Neuronal stem cell (in vitro differentiated cells): ENCODE measurements around the gene OSTF1.
A peak's percentile ranks its signal among the peaks of the same experiment; 100 is the strongest.

Experiments used
- DNase-seq: peaks from one replicate; pipeline ENCODE4 v3.0.0-alpha.2; 2013; ENCODE audit warnings: low spot score
- H2AFZ ChIP-seq: one replicate; pipeline ENCODE4 v1.6.1; 2013; ENCODE audit warnings: mild to moderate bottlenecking, low read length, inconsistent platforms
- H2AK5ac ChIP-seq: 2 replicates; pipeline ENCODE4 v1.6.1; 2013; ENCODE audit warnings: low read depth, mild to moderate bottlenecking, inconsistent platforms, low read length, moderate library complexity, mixed read lengths
- H2BK120ac ChIP-seq: 2 replicates; pipeline ENCODE4 v1.6.1; 2013; ENCODE audit warnings: low read depth, mild to moderate bottlenecking, inconsistent platforms, low read length, moderate library complexity, mixed read lengths
- H2BK12ac ChIP-seq: one replicate; pipeline ENCODE4 v1.6.1; 2013; ENCODE audit warnings: low read length, inconsistent platforms
- H2BK15ac ChIP-seq: 2 replicates; pipeline ENCODE4 v1.6.1; 2013; ENCODE audit warnings: mild to moderate bottlenecking, low read length, inconsistent platforms, mixed read lengths
- H2BK5ac ChIP-seq: one replicate; pipeline ENCODE4 v1.6.1; 2013; ENCODE audit warnings: inconsistent platforms, mild to moderate bottlenecking, low read length, moderate library complexity
- H3K14ac ChIP-seq: one replicate; pipeline ENCODE4 v1.6.1; 2013; ENCODE audit warnings: low read length, inconsistent platforms
- H3K18ac ChIP-seq: 2 replicates; pipeline ENCODE4 v1.6.1; 2013; ENCODE audit warnings: low read length, inconsistent platforms
- H3K23ac ChIP-seq: 2 replicates; pipeline ENCODE4 v1.6.1; 2013; ENCODE audit warnings: low read depth, mild to moderate bottlenecking, mixed read lengths, low read length, inconsistent platforms; ENCODE audit not compliant: poor library complexity
- H3K27ac ChIP-seq: replicated peaks from 3 replicates; pipeline ENCODE4 v1.5.1; 2013; ENCODE audit warnings: low read length, inconsistent platforms
- H3K27me3 ChIP-seq, 3 experiments: 2 replicates each; pipeline ENCODE4 v1.6.1; 2013; ENCODE audit warnings: low read length in 3 of 3, mild to moderate bottlenecking in 2 of 3, inconsistent platforms in 1 of 3, low read depth in 1 of 3, mixed read lengths in 1 of 3, moderate library complexity in 1 of 3; ENCODE audit not compliant: control insufficient read depth in 3 of 3, insufficient read depth in 3 of 3
- H3K36me3 ChIP-seq, 2 donors: replicated peaks in 1 of 2; 2 replicates each; pipeline ENCODE4 v1.6.1; 2013; ENCODE audit warnings: low read length in 2 of 2; ENCODE audit not compliant: control insufficient read depth in 2 of 2, insufficient read depth in 2 of 2
- H3K4ac ChIP-seq: 2 replicates; pipeline ENCODE4 v1.6.1; 2013; ENCODE audit warnings: inconsistent platforms, mild to moderate bottlenecking, low read length, moderate library complexity
- H3K4me1 ChIP-seq, 2 donors: 1 replicate in 1 of 2; 2 replicates in 1 of 2; pipeline ENCODE4 v1.6.1; 2013; ENCODE audit warnings: low read length in 2 of 2, low read depth in 1 of 2; ENCODE audit not compliant: control insufficient read depth in 2 of 2, insufficient read depth in 1 of 2
- H3K4me2 ChIP-seq: one replicate; pipeline ENCODE4 v1.6.1; 2013; ENCODE audit warnings: mild to moderate bottlenecking, low read length, inconsistent platforms; ENCODE audit not compliant: insufficient read depth, poor library complexity, severe bottlenecking
- H3K4me3 ChIP-seq, 2 donors: 2 replicates each; pipeline ENCODE4 v1.5.1; 2013; ENCODE audit warnings: low read length in 2 of 2, mild to moderate bottlenecking in 2 of 2, inconsistent platforms in 1 of 2, moderate library complexity in 1 of 2
- H3K79me1 ChIP-seq: one replicate; pipeline ENCODE4 v1.6.1; 2013; ENCODE audit warnings: low read depth, mild to moderate bottlenecking, inconsistent platforms, low read length, moderate library complexity
- H3K9ac ChIP-seq: one replicate; pipeline ENCODE4 v1.6.1; 2013; ENCODE audit warnings: mild to moderate bottlenecking, low read depth, low read length, inconsistent platforms; ENCODE audit not compliant: poor library complexity
- H3K9me3 ChIP-seq, 2 donors: replicated peaks in 1 of 2; 2 replicates each; pipeline versions ENCODE3 to v1.6.1; 2013; ENCODE audit warnings: low read length in 2 of 2, mild to moderate bottlenecking in 2 of 2, inconsistent platforms in 1 of 2, low read depth in 1 of 2, mixed read lengths in 1 of 2, moderate library complexity in 1 of 2; ENCODE audit not compliant: control insufficient read depth in 2 of 2, insufficient read depth in 1 of 2
- H4K8ac ChIP-seq: one replicate; pipeline ENCODE4 v1.6.1; 2013; ENCODE audit warnings: low read depth, mild to moderate bottlenecking, inconsistent platforms, low read length, moderate library complexity
- H4K91ac ChIP-seq: one replicate; pipeline ENCODE4 v1.6.1; 2013; ENCODE audit warnings: low read length, low read depth, mild to moderate bottlenecking, inconsistent platforms; ENCODE audit not compliant: poor library complexity
- WGBS, 2 donors: extraction: QIAGEN DNeasy Blood & Tissue Kit; methylation state at CpG; one replicate each; pipeline ENCODE4 v1.1.7; 2013; ENCODE audit warnings: missing lambda C conversion rate in 2 of 2, mixed read lengths in 1 of 2; ENCODE audit not compliant: insufficient read length in 2 of 2, insufficient replicate concordance in 1 of 2; ENCODE audit errors: extremely low coverage in 2 of 2; 5-methylcytosine and 5-hydroxymethylcytosine counted together

Gene OSTF1

GRCh38 chr9:75085640-75086039, 2.7 kb upstream of the OSTF1 start:
- Histone ChIP-seq H2BK120ac (no peak overlapping the region), H3K4me3 (no peak overlapping the region), H3K27me3 (peaks cover 0 to 9% (median 5%) of the 10 kb centered on the region in 3 experiments), H2AFZ (no peak overlapping the region), H2BK5ac (no peak overlapping the region), H3K9ac (no peak overlapping the region), H2BK15ac (no peak overlapping the region), H3K9me3 (no peaks in the 10 kb centered on the region), H3K79me1 (no peaks in the 10 kb centered on the region), H3K4me1 (peaks cover 5 to 8% of the 10 kb centered on the region in 2 donors), H4K8ac (no peak overlapping the region), H2BK12ac (no peak overlapping the region), H3K23ac (no peak overlapping the region), H3K27ac (no peak overlapping the region), H3K18ac (no peak overlapping the region), H3K14ac (no peak overlapping the region), H3K4me2 (no peak overlapping the region), H3K36me3 (no peaks in the 10 kb centered on the region), H4K91ac (no peak overlapping the region), H3K4ac (no peak overlapping the region), H2AK5ac (no peak overlapping the region)
- no peak for DNase-seq
- no CpG with 5 or more reads among the region's 1 CpG for WGBS, 2 donors

GRCh38 chr9:75086541-75087288, 1.6 kb upstream of the OSTF1 start:
- peaks cover 5 to 8% of the 10 kb centered on the region in 2 donors for H3K4me1 ChIP-seq
- peak overlapping the region; percentile 100 for H2AFZ ChIP-seq
- peaks cover 0 to 9% (median 5%) of the 10 kb centered on the region in 3 experiments for H3K27me3 ChIP-seq
- no peak overlapping the region for H3K23ac ChIP-seq
- DNase-seq = no peak
- H4K8ac ChIP-seq = no peak overlapping the region
- H2BK12ac ChIP-seq = no peak overlapping the region
- H3K9ac ChIP-seq = no peak overlapping the region
- no peak overlapping the region for H3K18ac ChIP-seq
- no peak overlapping the region for H2BK5ac ChIP-seq
- no peak overlapping the region for H2BK15ac ChIP-seq
- H3K79me1 ChIP-seq = no peaks in the 10 kb centered on the region
- no peak overlapping the region for H3K4me2 ChIP-seq
- H3K9me3 ChIP-seq = no peaks in the 10 kb centered on the region
- no CpG with 5 or more reads among the region's 16 CpGs for WGBS, 2 donors
- no peak overlapping the region for H3K4ac ChIP-seq
- H3K4me3 ChIP-seq = no peak overlapping the region
- no peak overlapping the region for H4K91ac ChIP-seq
- no peaks in the 10 kb centered on the region for H3K36me3 ChIP-seq
- H3K27ac ChIP-seq = no peak overlapping the region
- H2BK120ac ChIP-seq = no peak overlapping the region
- no peak overlapping the region for H2AK5ac ChIP-seq
- H3K14ac ChIP-seq = no peak overlapping the region

- Histone ChIP-seq H2AFZ (peak overlapping the region; percentile 100), H2BK15ac (no peak overlapping the region), H3K4me2 (peak overlapping the region; percentile 88), H3K18ac (peak overlapping the region; percentile 93), H3K23ac (peak overlapping the region; percentile 99), H3K4ac (no peak overlapping the region), H2BK5ac (no peak overlapping the region), H3K14ac (no peak overlapping the region), H3K4me3 (peak overlapping the region; percentile 87 to 99), H3K4me1 (peaks cover 5 to 8% of the 10 kb centered on the region in 2 donors), H4K8ac (peak overlapping the region; percentile 32), H3K79me1 (no peaks in the 10 kb centered on the region), H3K27me3 (peaks cover 0 to 9% (median 5%) of the 10 kb centered on the region in 3 experiments), H3K9me3 (no peaks in the 10 kb centered on the region), H2BK12ac (no peak overlapping the region), H3K9ac (peak overlapping the region; percentile 18), H4K91ac (no peak overlapping the region), H2AK5ac (no peak overlapping the region), H3K27ac (no peak overlapping the region), H2BK120ac (no peak overlapping the region), H3K36me3 (no peaks in the 10 kb centered on the region)
- no CpG with 5 or more reads among the region's 20 CpGs for WGBS, 2 donors
- DNase-seq = no peak
Measured at GRCh38 chr9:75087289-75087823, 958 bp upstream of the OSTF1 start.

- Histone ChIP-seq H3K79me1 (no peaks in the 10 kb centered on the region), H4K8ac (no peak overlapping the region), H3K4me1 (peaks cover 3 to 4% of the 10 kb centered on the region in 2 donors), H3K9ac (peak overlapping the region; percentile 50), H3K4me2 (peak overlapping the region; percentile 74), H3K14ac (no peak overlapping the region), H3K27me3 (peaks cover 0 to 9% (median 0%) of the 10 kb centered on the region in 3 experiments), H3K23ac (peak overlapping the region; percentile 93), H3K9me3 (no peaks in the 10 kb centered on the region), H3K4me3 (peak overlapping the region; percentile 87 to 91), H2BK15ac (no peak overlapping the region), H2BK120ac (no peak overlapping the region), H3K18ac (peak overlapping the region; percentile 85), H2BK12ac (no peak overlapping the region), H4K91ac (no peak overlapping the region), H3K4ac (no peak overlapping the region), H3K36me3 (no peaks in the 10 kb centered on the region), H2AFZ (peak overlapping the region; percentile 99), H3K27ac (no peak overlapping the region), H2BK5ac (no peak overlapping the region), H2AK5ac (no peak overlapping the region)
- no peak for DNase-seq
- no CpG with 5 or more reads among the region's 43 CpGs for WGBS, 2 donors
Measured at GRCh38 chr9:75088646-75089372, 495 bp downstream of the OSTF1 start.
